ENCODE measurements around the gene PDE10A. TPM values are rescaled to one million over a fixed set of nuclear protein-coding genes. Genes with fewer than 3 reads are reported as not detected.

The PDE10A gene
- total and polyA plus RNA-seq, 9 of the 15 experiments (the other 6 are each of a cell fraction or from before 2014, with no cell fraction given), result 0.04 TPM; not detected in 8

DNA sequence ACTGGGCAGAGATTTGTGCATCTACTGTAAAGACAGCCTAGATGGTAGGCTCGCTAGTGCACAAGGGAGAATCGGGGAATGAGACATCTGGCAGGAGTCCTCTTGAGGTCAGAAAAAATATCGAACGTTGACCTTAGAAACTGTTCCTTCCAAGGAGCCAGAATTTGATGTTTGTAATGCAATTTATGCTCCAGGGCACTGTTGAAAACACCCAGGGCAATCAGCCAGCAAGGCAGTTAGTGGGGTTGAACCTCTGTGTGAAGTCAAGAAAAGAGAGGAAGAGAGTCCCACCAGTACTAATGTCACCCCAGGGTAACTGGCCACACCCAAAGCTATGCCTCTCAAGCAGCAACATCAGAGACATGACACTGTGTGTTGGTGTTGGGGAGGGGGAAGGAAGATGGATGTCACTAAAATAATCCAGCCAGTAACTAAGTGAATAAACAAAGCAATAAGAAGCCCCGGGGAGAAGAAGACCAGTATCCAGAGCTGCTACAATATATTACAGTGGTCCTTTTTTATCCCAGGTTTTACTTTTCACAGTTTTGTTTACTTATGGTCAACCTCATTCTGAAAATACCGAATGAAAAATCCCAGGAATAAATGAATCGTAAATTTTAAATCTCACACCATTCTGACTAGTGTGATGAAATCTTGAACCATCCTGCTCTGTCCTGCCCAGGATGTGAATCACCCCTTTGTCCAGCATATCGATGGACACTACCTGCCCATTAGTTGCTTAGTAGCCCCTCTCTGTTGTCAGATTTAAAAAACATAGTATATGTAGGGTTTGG lies 32.9 kb upstream of the PDE10A start:
- no peak for ATAC-seq
- in situ Hi-C loops (cut with MboI), result no loop called here
- FAIRE-seq, result no peak
- Histone ChIP-seq H3K27ac (ENCODE audit: extremely low read depth, low read depth, low read length) (no peak overlapping the region), H2AFZ (ENCODE audit: low read depth, low read length) (no peak overlapping the region), H3K4me1 (replicated peaks in 1 of 2; ENCODE audit: control insufficient read depth in 2 of 2, insufficient read depth in 2 of 2, low read length in 2 of 2) (no peaks in the 10 kb centered on the region), H3K36me3 (ENCODE audit: control insufficient read depth, insufficient read depth, low read length) (no peaks in the 10 kb centered on the region), H3K4me3 (no peak overlapping the region), H3K4me2 (ENCODE audit: insufficient read depth, low read length) (no peak overlapping the region), H3K9ac (ENCODE audit: insufficient read depth in 1 of 2, low read depth in 2 of 2, low read length in 2 of 2) (no peak overlapping the region), H3K9me3 (replicated peaks; ENCODE audit: control insufficient read depth, insufficient read depth, low read depth, low read length) (no peaks in the 10 kb centered on the region), H3K9me1 (ENCODE audit: control insufficient read depth, insufficient read depth, low read length) (no peaks in the 10 kb centered on the region), H4K20me1 (replicated peaks; ENCODE audit: control insufficient read depth, insufficient read depth, low read length) (no peaks in the 10 kb centered on the region), H3K27me3 (ENCODE audit: control insufficient read depth in 2 of 2, insufficient read depth in 2 of 2, low read length in 2 of 2) (no peaks in the 10 kb centered on the region), H3K79me2 (ENCODE audit: control insufficient read depth, insufficient read depth, low read length) (no peaks in the 10 kb centered on the region)
- intact Hi-C loops (cut with micrococcal nuclease), result no loop called here
- ChIA-PET POLR2A (no interaction called here), CTCF (ENCODE audit: low intra/inter-chr PET ratio) (no interaction called here)
- no TSS peak for BruUV-seq (replicated peaks)
- under 1% methylated on average over 8 of the region's 8 CpGs for WGBS (ENCODE audit: insufficient coverage, low coverage, missing lambda C conversion rate)
- DNase-seq (ENCODE audit: extremely low read depth in 1 of 4, low spot score in 3 of 4), result no peak
- TF ChIP-seq GABPB2 (CRISPR knock-in tag; conservative IDR thresholded peaks at IDR 0.05) (no peak), RBM34 (IDR thresholded peaks at IDR 0.05; ENCODE audit: borderline replicate concordance, insufficient read depth, low read length) (no peak), EWSR1 (IDR thresholded peaks at IDR 0.05; ENCODE audit: borderline replicate concordance, low read depth, partially characterized antibody) (no peak), KLF6 (CRISPR knock-in tag; IDR thresholded peaks at IDR 0.05; ENCODE audit: borderline replicate concordance) (no peak)
- TF ChIP-seq, protein P1, sequence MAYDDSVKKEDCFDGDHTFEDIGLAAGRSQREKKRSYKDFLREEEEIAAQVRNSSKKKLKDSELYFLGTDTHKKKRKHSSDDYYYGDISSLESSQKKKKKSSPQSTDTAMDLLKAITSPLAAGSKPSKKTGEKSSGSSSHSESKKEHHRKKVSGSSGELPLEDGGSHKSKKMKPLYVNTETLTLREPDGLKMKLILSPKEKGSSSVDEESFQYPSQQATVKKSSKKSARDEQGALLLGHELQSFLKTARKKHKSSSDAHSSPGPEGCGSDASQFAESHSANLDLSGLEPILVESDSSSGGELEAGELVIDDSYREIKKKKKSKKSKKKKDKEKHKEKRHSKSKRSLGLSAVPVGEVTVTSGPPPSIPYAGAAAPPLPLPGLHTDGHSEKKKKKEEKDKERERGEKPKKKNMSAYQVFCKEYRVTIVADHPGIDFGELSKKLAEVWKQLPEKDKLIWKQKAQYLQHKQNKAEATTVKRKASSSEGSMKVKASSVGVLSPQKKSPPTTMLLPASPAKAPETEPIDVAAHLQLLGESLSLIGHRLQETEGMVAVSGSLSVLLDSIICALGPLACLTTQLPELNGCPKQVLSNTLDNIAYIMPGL (CRISPR knock-in tag; IDR thresholded peaks at IDR 0.05), result no peak
- TF ChIP-seq, protein P2, sequence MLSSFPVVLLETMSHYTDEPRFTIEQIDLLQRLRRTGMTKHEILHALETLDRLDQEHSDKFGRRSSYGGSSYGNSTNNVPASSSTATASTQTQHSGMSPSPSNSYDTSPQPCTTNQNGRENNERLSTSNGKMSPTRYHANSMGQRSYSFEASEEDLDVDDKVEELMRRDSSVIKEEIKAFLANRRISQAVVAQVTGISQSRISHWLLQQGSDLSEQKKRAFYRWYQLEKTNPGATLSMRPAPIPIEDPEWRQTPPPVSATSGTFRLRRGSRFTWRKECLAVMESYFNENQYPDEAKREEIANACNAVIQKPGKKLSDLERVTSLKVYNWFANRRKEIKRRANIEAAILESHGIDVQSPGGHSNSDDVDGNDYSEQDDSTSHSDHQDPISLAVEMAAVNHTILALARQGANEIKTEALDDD (IDR thresholded peaks at IDR 0.05), result no peak
- TF ChIP-seq, protein P3, sequence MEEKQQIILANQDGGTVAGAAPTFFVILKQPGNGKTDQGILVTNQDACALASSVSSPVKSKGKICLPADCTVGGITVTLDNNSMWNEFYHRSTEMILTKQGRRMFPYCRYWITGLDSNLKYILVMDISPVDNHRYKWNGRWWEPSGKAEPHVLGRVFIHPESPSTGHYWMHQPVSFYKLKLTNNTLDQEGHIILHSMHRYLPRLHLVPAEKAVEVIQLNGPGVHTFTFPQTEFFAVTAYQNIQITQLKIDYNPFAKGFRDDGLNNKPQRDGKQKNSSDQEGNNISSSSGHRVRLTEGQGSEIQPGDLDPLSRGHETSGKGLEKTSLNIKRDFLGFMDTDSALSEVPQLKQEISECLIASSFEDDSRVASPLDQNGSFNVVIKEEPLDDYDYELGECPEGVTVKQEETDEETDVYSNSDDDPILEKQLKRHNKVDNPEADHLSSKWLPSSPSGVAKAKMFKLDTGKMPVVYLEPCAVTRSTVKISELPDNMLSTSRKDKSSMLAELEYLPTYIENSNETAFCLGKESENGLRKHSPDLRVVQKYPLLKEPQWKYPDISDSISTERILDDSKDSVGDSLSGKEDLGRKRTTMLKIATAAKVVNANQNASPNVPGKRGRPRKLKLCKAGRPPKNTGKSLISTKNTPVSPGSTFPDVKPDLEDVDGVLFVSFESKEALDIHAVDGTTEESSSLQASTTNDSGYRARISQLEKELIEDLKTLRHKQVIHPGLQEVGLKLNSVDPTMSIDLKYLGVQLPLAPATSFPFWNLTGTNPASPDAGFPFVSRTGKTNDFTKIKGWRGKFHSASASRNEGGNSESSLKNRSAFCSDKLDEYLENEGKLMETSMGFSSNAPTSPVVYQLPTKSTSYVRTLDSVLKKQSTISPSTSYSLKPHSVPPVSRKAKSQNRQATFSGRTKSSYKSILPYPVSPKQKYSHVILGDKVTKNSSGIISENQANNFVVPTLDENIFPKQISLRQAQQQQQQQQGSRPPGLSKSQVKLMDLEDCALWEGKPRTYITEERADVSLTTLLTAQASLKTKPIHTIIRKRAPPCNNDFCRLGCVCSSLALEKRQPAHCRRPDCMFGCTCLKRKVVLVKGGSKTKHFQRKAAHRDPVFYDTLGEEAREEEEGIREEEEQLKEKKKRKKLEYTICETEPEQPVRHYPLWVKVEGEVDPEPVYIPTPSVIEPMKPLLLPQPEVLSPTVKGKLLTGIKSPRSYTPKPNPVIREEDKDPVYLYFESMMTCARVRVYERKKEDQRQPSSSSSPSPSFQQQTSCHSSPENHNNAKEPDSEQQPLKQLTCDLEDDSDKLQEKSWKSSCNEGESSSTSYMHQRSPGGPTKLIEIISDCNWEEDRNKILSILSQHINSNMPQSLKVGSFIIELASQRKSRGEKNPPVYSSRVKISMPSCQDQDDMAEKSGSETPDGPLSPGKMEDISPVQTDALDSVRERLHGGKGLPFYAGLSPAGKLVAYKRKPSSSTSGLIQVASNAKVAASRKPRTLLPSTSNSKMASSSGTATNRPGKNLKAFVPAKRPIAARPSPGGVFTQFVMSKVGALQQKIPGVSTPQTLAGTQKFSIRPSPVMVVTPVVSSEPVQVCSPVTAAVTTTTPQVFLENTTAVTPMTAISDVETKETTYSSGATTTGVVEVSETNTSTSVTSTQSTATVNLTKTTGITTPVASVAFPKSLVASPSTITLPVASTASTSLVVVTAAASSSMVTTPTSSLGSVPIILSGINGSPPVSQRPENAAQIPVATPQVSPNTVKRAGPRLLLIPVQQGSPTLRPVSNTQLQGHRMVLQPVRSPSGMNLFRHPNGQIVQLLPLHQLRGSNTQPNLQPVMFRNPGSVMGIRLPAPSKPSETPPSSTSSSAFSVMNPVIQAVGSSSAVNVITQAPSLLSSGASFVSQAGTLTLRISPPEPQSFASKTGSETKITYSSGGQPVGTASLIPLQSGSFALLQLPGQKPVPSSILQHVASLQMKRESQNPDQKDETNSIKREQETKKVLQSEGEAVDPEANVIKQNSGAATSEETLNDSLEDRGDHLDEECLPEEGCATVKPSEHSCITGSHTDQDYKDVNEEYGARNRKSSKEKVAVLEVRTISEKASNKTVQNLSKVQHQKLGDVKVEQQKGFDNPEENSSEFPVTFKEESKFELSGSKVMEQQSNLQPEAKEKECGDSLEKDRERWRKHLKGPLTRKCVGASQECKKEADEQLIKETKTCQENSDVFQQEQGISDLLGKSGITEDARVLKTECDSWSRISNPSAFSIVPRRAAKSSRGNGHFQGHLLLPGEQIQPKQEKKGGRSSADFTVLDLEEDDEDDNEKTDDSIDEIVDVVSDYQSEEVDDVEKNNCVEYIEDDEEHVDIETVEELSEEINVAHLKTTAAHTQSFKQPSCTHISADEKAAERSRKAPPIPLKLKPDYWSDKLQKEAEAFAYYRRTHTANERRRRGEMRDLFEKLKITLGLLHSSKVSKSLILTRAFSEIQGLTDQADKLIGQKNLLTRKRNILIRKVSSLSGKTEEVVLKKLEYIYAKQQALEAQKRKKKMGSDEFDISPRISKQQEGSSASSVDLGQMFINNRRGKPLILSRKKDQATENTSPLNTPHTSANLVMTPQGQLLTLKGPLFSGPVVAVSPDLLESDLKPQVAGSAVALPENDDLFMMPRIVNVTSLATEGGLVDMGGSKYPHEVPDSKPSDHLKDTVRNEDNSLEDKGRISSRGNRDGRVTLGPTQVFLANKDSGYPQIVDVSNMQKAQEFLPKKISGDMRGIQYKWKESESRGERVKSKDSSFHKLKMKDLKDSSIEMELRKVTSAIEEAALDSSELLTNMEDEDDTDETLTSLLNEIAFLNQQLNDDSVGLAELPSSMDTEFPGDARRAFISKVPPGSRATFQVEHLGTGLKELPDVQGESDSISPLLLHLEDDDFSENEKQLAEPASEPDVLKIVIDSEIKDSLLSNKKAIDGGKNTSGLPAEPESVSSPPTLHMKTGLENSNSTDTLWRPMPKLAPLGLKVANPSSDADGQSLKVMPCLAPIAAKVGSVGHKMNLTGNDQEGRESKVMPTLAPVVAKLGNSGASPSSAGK (IDR thresholded peaks at IDR 0.05), result no peak
